GM12878 (cell line): ENCODE measurements around the gene NKD1. TPM values are rescaled to one million over a fixed set of nuclear protein-coding genes. Genes with fewer than 3 reads are reported as not detected.

Experiments
- ATAC-seq: fragments of 200-7000 bp; cut with Tn5 transposase; 3 replicates; pipeline ENCODE4 v1.9.1; 2020; ENCODE audit warnings: mild to moderate bottlenecking, moderate library complexity
- BruUV-seq: library from RNA; stranded (reverse); fragments of 400-500 nt; replicated peaks from 2 replicates; lab custom pipeline; 2021; lab: Mats Ljungman, UMichigan
- CTCF ChIA-PET: fragments of 300-600 bp; sonication (Branson Sonifier 250); formaldehyde crosslinking; extraction: SDS; loops from one replicate; lab custom pipeline; 2021; ENCODE audit warnings: inconsistent platforms; lab: Yijun Ruan, JAX
- POLR2A ChIA-PET: fragments of 350-600 bp; formaldehyde crosslinking; extraction: SDS; loops from one replicate; lab custom pipeline; 2021; ENCODE audit warnings: inconsistent platforms; lab: Charles Lee
- RAD21 ChIA-PET: fragments of 300-600 bp; sonication (Branson Sonifier 250); formaldehyde crosslinking; loops from one replicate; lab custom pipeline; 2023; ENCODE audit warnings: antibody characterized with exemption; ENCODE audit not compliant: unreplicated experiment; lab: Charles Lee
- SMC1A ChIA-PET: fragments of 300-600 bp; sonication (Branson Sonifier 250); formaldehyde crosslinking; loops from one replicate; lab custom pipeline; 2023; ENCODE audit not compliant: unreplicated experiment, uncharacterized antibody; lab: Charles Lee
- DNase-seq: peaks from one replicate; pipeline ENCODE4 v3.0.0-alpha.2; 2011; ENCODE audit warnings: low read depth, low spot score
- FAIRE-seq: peaks from 3 replicates; lab custom pipeline; 2011; peaks lifted over from hg19 to GRCh38; lab: Jason Lieb, UNC
- H2AFZ ChIP-seq: 2 replicates; pipeline ENCODE4 v1.6.0; 2011; ENCODE audit warnings: low read depth, low read length, control low read depth; ENCODE audit not compliant: control insufficient read depth
- H3K27ac ChIP-seq: 2 replicates; pipeline ENCODE4 v1.5.1; 2011; ENCODE audit warnings: control low read depth; ENCODE audit not compliant: control insufficient read depth, insufficient read depth
- H3K27me3 ChIP-seq, 2 experiments: replicated peaks in 1 of 2; 2 replicates each; pipeline versions ENCODE4 v1.6.0 to v1.6.1; 2011; ENCODE audit warnings: low read length in 1 of 2; ENCODE audit not compliant: control insufficient read depth in 2 of 2, insufficient read depth in 2 of 2
- H3K36me3 ChIP-seq, 2 experiments: 2 replicates each; pipeline ENCODE4 v1.5.1; 2011; ENCODE audit warnings: low read length in 1 of 2; ENCODE audit not compliant: control insufficient read depth in 2 of 2, insufficient read depth in 2 of 2
- H3K4me1 ChIP-seq: 2 replicates; pipeline ENCODE4 v1.6.1; 2011; ENCODE audit warnings: mild to moderate bottlenecking, low read length, moderate library complexity, mixed read lengths; ENCODE audit not compliant: control insufficient read depth, insufficient read depth
- H3K4me2 ChIP-seq: 2 replicates; pipeline ENCODE4 v1.6.0; 2011; ENCODE audit warnings: control low read depth; ENCODE audit not compliant: control insufficient read depth, insufficient read depth
- H3K4me3 ChIP-seq: fragments of 200-600 bp; sonication (generic); 2 replicates; pipeline ENCODE4 v1.5.1; 2016
- H3K79me2 ChIP-seq: 2 replicates; pipeline ENCODE4 v1.6.0; 2011; ENCODE audit warnings: low read length; ENCODE audit not compliant: control insufficient read depth, insufficient read depth
- H3K9ac ChIP-seq: 2 replicates; pipeline ENCODE4 v1.8.0; 2011; ENCODE audit warnings: low read length, control low read depth, mixed read lengths; ENCODE audit not compliant: control insufficient read depth, insufficient read depth
- H3K9me3 ChIP-seq: replicated peaks from 3 replicates; pipeline ENCODE4 v1.5.1; 2011; ENCODE audit warnings: mild to moderate bottlenecking, low read length; ENCODE audit not compliant: control insufficient read depth, insufficient read depth
- H4K20me1 ChIP-seq: 2 replicates; pipeline ENCODE4 v1.6.0; 2011; ENCODE audit not compliant: control insufficient read depth, insufficient read depth
- CHD1 ChIP-seq: IDR thresholded peaks from 2 replicates; pipeline ENCODE4 v1.6.1; 2012; ENCODE audit warnings: low read depth, low read length, improper control_type of control experiment
- POLR2A ChIP-seq: IDR thresholded peaks from 2 replicates; pipeline ENCODE4 v1.6.1; 2011; ENCODE audit warnings: low read depth, mild to moderate bottlenecking, low read length
- ZNF274 ChIP-seq: IDR thresholded peaks from one replicate; pipeline ENCODE4 v1.8.0; 2011; ENCODE audit not compliant: insufficient read length, insufficient read depth
- WGBS: methylation state at CpG from one replicate; pipeline ENCODE4 v1.1.6; 2016; ENCODE audit warnings: low lambda C conversion rate; ENCODE audit not compliant: insufficient replicate concordance, insufficient coverage; ENCODE audit errors: missing lambda C conversion rate; 5-methylcytosine and 5-hydroxymethylcytosine counted together
- in situ Hi-C: fragments of 300-500 bp; cut with MboI; formaldehyde crosslinking; loops from 9 replicates; pipeline ENCODE4 v1.14.3; 2018; ENCODE audit warnings: mixed read lengths
- intact Hi-C: fragments of 100-400 bp; cut with micrococcal nuclease; formaldehyde crosslinking; loops from one replicate; pipeline ENCODE4 v1.14.2; 2022; ENCODE audit not compliant: unreplicated experiment
- polyA plus RNA-seq, 11 experiments: library from polyadenylated mRNA; depleted of rRNA in 4 of 11; unstranded in 6 of 11; stranded (reverse) in 5 of 11; fragments of >200 nt; fragmentation: Nextera tagmentation in 4 of 11; fragmentation: Illumina TruSeq in 1 of 11; extraction: Ambion mirVana in 4 of 11; extraction: Trizol in 1 of 11; gene quantifications; 1 replicate in 1 of 11; 2 replicates in 10 of 11; pipeline versions ENCODE4 v1.2.1 to v1.2.3, GENCODE V29; 2011 to 2016; ENCODE audit warnings: inconsistent platforms in 2 of 11, missing spikeins in 2 of 11, low read depth in 1 of 11
- total RNA-seq, 4 experiments: library from RNA; depleted of rRNA in 3 of 4; stranded (reverse); fragments of >200 nt in 3 of 4; fragmentation: Illumina TruSeq in 1 of 4; extraction: Trizol in 1 of 4; gene quantifications; 2 replicates each; pipeline versions ENCODE4 v1.2.1 to v1.2.3, GENCODE V29; 2013 to 2021
- TF ChIP-seq, protein P1 (sequence below): fragments of 450-650 bp; IDR thresholded peaks from 2 replicates; pipeline ENCODE4 v1.6.1; 2017; ENCODE audit warnings: antibody characterized with exemption, mild to moderate bottlenecking, moderate library complexity

NKD1 gene
- total and polyA plus RNA-seq, 10 of the 15 experiments (the other 5 are each of a cell fraction or from before 2014, with no cell fraction given) = under 0.01 to 0.49 (median 0.04) TPM; not detected in 2

DNA sequence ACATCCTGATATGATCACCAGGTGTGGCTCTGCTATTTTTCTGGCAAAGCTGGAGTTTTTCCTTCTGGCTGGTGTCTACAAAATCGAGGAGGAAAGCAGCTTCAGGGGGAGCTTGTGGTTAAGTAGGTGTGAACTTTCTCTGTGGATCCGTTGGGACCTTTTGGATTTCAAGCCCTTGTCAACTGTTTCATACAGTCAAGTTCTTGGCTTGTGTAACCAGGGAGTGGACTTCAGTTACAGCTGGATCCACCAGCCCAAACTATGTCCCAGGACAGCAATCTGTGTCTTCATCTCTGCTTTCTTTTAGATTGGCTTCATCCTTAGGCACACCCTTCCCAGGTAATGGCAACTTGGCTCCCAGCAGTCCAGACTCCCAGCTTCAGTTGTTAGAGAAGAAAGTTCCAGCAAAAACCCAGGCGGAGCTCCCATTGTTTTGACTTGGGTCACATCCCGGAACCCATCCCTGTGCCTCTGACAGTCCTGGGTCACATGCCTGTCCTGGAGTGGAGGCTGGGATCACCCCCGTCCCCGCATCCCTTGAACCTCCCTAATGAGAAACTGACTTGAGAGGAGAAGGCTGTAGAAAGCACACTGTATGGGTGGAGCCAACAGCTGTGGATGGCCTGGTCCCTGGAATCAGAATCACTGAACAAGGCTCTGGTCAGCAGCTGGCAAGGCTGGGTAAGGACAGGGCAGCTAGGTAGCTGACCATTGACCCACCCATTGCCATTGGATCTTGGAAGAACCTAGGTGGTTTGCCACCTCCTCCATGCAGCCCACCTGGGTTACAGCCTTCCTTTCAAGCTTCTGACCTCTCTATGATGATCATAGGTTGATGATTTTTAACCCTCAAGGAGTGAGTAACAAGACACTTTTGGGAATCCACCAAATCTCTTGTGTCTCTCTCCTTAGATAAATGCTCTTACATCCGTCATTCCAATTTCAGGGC is 18.1 kb downstream of the NKD1 start:
- Histone ChIP-seq H3K27ac (no peak overlapping the region), H3K36me3 (no peaks in the 10 kb centered on the region), H3K4me3 (no peak overlapping the region), H3K27me3 (no peaks in the 10 kb centered on the region; a peak in 1 of 4 replicates), H3K79me2 (no peaks in the 10 kb centered on the region), H3K9me3 (no peaks in the 10 kb centered on the region), H3K9ac (no peak overlapping the region), H2AFZ (no peak overlapping the region), H3K4me2 (no peak overlapping the region), H3K4me1 (no peaks in the 10 kb centered on the region; the same call in 1 of the 2 replicates), H4K20me1 (no peaks in the 10 kb centered on the region)
- no peak for DNase-seq
- ChIA-PET RAD21 (no interaction called here), SMC1A (interaction anchor here (1.1 kb wide), 1 partner anchor 240 kb away, joined by 3 read pairs; no protein-coding TSS in a partner anchor), POLR2A (interaction anchor here (0.6 kb wide), 1 partner anchor 28 kb away, joined by 4 read pairs; no protein-coding TSS in a partner anchor), CTCF (interaction anchor here (0.7 to 1.2 kb wide), 4 partner anchors 79 to 240 kb away, joined by 3 to 4 read pairs (median 3); no protein-coding TSS in a partner anchor)
- BruUV-seq = no TSS peak
- TF ChIP-seq POLR2A = no peak
- TF ChIP-seq ZNF274 = no peak
- no peak for TF ChIP-seq CHD1
- TF ChIP-seq, protein P1, sequence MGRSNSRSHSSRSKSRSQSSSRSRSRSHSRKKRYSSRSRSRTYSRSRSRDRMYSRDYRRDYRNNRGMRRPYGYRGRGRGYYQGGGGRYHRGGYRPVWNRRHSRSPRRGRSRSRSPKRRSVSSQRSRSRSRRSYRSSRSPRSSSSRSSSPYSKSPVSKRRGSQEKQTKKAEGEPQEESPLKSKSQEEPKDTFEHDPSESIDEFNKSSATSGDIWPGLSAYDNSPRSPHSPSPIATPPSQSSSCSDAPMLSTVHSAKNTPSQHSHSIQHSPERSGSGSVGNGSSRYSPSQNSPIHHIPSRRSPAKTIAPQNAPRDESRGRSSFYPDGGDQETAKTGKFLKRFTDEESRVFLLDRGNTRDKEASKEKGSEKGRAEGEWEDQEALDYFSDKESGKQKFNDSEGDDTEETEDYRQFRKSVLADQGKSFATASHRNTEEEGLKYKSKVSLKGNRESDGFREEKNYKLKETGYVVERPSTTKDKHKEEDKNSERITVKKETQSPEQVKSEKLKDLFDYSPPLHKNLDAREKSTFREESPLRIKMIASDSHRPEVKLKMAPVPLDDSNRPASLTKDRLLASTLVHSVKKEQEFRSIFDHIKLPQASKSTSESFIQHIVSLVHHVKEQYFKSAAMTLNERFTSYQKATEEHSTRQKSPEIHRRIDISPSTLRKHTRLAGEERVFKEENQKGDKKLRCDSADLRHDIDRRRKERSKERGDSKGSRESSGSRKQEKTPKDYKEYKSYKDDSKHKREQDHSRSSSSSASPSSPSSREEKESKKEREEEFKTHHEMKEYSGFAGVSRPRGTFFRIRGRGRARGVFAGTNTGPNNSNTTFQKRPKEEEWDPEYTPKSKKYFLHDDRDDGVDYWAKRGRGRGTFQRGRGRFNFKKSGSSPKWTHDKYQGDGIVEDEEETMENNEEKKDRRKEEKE = no peak
- no peak for FAIRE-seq
- 64% methylated on average over 7 of the region's 7 CpGs for WGBS
- in situ Hi-C loops = no loop called here
- no peak for ATAC-seq
- intact Hi-C loops = no loop called here
